Measurements from ENCODE around the gene EPB41L4A.

Gene EPB41L4A

GRCh38 chr5:112304743-112305142 is 114.3 kb downstream of the EPB41L4A start:
- no peak for DNase-seq

GRCh38 chr5:112303685-112304084 is 115.4 kb downstream of the EPB41L4A start:
- no peak for DNase-seq

DNA sequence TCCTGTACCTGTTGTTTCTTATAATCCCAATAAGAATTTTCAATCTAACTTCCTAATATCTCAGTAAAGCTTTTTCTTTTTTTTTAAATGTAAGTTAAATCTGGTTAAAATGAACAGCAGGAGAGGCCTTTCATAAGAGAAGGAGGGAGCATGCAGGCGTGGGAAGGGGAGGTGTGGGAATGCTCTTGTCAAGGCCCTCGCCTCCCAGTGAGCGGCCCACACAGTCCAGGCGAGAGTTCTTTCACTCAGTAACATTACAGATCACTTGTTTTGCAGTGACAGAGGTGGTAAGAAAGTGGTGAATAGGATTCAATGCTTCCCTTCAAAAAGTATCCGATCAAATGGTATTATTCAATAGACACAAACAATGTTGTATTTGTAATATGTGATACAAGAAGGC is 125.0 kb downstream of the EPB41L4A start:
- DNase-seq = no peak

DNA sequence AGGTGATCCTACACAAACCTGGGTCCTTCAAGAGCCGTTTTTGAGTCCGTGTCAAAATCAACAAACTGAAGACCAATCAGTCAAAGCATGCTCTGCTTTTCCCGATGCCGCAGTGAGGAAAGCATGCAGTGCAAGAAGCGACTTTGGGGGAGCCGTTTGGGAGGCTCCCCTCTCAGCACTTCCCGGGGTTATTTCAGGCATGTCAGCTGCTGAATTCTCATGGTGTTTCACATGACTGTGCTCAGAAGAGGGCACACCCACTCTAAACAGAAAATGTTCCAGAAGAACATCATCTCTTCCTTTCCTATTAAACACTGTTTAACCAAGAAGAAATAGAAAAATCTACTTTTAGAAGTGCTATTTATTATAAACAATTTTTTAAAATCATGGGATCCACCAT is 125.5 kb downstream of the EPB41L4A start:
- no peak for DNase-seq

- DNase-seq = no peak
These were observed 128.4 kb downstream of the EPB41L4A start for GRCh38 chr5:112290691-112291090.

DNA sequence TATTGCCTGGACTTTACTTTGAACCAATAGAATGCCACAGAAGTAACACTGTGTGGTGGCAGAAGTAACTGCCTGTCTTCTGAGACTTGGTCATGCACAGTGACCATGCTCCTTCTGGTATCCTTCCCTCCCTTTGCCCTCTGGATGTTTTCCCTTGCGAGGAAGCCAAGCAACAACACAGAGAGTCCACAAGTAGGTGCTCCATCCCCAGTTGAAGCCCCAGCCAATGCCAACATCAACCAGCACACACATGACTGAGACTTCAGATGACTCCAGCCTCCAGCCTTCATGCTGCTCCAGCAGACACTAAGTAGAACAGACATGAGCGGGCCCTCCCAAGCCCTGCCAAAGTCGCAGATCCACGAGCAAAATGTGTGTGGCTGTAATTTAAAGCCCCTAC is 129.6 kb downstream of the EPB41L4A start:
- no peak for DNase-seq

DNA sequence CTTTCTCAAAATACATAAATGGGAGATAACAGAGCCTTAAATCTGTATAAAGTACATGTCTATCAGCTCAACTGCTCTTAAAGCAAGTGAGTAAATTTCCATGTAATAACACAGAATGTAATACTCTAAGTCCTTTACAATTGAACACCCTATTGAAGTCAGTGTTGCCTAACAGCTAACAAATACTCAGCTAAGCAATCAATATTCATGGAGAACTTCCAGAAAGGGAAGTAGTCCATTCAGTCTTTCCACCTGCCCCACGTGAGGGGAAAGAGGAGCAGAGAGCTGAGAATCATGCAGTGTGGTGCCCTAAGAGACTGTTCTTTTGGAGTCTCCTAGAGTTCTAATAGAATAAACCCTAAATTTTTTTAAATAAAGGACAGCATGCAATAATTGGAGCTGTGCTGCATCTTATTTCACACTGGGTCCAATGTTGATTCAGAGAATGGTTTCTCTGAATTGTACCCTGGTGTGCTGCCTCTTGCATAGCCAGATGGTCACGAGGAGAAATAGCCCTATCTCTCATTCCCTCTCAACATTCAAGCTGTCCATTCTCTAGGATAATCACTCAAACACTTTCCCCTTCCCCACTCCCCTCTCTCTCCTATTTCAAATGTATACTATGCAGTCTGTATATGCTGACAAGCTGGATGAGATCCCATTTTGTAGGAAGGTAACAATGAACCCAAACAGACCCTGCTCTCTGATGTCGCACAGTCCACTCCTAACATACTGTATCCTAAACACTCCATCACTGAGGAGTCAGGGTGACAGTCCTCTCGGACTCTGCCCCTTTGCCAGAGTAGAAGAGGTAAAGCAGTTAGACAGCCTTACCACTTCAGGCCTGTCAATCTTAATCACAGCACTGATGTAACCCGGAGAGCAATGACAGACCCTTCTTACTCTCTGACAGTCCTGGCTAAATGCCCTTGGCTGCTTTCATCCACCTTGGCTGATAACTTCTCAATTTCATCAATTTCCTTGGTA is 134.8 kb downstream of the EPB41L4A start:
- no peak for DNase-seq

GRCh38 chr5:112283034-112283582 is 136.0 kb downstream of the EPB41L4A start:
- DNase-seq = no peak

DNA sequence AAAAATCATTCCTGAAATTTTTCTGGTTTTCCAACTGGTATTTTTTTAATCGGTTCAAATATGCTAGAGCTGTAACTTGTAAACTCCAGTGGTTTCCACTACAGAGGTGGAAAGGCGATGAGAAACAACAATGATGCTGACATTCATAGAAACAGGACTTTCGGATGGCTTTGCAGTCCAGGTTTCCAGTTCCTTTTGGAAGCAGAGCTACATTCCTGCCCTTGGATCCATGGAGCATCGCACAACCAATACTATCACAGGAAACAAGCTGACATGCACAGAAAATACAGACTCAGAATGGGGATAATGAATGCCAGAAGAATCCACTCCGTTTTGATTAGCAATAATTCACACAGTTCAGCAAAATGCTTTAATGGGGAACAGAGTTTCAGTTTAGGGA is 140.0 kb downstream of the EPB41L4A start:
- DNase-seq = no peak

DNA sequence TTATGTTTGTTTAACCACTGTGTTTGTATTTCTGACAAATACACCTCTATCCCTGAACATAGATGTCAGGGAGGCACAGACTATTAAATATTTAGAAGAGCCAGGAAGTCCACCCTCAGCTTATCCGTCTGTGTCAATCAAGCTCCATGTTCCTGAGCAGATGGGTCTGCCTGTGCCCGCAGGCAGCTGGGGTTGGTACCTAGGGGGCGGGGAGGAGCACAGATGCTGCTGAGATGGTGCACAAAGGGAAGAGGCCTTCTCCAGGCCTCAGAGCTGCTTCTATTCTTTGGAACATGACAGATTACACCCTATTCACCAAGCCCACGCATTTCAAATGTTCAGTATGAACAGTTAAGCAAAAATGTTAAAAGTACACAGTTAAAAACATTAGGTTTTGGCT is 142.1 kb downstream of the EPB41L4A start:
- peak; percentile 17 for DNase-seq

- no peak for DNase-seq
These were observed 143.4 kb downstream of the EPB41L4A start for GRCh38 chr5:112275671-112276070.

GRCh38 chr5:112270299-112271293 is 148.5 kb downstream of the EPB41L4A start:
- no peak for DNase-seq

DNA sequence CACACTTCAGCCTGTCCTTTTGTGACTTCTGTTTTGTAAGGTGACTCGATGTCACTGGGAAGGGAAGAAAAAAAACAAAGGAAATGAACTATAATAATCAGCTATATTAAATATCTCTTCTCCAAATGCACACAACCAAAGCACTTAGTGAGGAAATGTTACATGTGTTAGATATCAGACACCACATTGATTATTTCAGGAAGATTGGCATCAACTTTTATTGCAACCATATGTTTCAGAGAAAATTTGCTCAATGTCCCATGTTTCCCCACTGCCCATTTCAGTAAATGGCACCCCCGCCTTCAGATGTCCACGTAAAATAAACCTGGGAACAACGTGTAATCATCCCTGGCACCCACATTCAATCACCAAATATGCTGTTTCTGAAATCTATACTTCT is 151.8 kb downstream of the EPB41L4A start:
- DNase-seq = no peak

GRCh38 chr5:112264666-112265065 is 154.4 kb downstream of the EPB41L4A start:
- DNase-seq = no peak

GRCh38 chr5:112264151-112264550 is 154.9 kb downstream of the EPB41L4A start:
- DNase-seq = no peak

DNA sequence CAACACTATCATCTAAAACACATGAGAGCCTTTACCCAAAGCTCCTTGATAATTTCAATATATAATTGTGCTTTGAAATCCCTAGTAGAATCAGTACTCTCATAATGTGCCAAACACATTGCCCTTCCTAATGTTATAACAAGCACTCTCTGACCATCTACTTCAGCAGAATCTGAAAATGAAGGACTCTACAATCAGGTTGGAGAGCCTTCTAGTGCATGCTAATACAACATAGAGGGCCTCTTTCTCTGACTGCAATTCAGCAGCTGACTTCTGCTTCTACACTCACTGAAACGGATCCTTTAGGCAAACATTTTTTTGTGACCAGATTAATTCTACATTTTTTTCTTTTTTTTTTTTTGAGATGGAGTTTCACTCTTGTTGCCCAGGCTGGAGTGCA is 155.6 kb downstream of the EPB41L4A start:
- no peak for DNase-seq

- no peak for DNase-seq
These were observed 160.5 kb downstream of the EPB41L4A start for GRCh38 chr5:112258571-112258970.

DNA sequence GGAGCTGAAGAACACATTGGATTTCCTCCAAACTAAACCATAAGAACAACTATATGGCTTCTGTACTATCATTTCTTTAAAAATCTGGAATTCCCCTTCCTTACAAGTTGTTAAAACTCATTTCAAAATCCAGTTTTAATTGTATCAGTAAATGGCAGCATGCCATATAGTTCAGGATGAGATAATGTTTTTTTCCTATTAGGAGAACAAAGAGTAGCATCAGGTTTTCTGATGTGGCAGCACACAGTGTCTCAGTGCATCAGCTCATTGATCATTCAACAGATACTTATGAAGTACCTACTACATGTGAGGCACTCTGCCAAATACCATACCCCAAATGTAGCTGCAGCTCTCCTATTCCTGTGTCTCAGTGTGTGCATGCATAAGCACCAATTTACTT is 161.1 kb downstream of the EPB41L4A start:
- no peak for DNase-seq

DNA sequence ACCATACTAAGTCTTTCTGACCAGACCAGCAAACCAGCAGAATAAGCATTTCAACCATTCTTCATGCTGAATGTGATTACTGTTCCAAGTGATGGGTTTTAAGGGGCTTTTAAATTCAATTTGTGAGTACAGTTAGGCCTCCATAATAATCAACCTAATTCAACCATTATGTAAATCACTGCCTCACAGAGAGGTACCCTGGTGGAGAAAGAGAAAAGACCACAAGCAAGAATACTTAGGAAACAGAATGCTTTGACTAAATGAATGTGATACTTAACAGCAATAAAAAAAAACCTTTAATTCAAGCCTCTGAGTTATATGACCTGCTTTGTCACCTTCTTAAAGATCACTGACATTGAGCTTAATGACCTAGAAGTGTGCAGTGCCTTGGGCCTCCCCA is 162.1 kb downstream of the EPB41L4A start:
- DNase-seq = no peak

DNA sequence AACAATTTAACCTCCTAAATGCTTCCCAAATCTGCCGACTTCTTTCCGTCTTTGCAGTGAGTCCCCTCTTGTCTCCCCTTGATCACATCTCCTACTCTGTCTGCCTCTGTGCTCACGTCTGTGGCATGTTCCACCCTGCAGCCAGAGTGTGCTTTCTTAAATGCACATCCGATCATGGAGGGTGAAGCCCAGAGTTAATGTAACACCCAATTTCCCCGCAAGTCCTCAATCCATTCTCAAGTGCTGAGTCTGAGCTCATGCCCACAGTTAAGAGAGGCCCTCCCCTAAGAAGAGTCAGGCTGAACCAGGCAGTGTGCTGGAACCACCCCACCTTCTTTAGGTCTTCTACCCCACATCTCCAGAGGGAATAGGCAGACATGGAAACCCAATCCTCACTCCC is 164.8 kb downstream of the EPB41L4A start:
- no peak for DNase-seq

GRCh38 chr5:112253478-112254250 is 165.4 kb downstream of the EPB41L4A start:
- no peak for DNase-seq

DNA sequence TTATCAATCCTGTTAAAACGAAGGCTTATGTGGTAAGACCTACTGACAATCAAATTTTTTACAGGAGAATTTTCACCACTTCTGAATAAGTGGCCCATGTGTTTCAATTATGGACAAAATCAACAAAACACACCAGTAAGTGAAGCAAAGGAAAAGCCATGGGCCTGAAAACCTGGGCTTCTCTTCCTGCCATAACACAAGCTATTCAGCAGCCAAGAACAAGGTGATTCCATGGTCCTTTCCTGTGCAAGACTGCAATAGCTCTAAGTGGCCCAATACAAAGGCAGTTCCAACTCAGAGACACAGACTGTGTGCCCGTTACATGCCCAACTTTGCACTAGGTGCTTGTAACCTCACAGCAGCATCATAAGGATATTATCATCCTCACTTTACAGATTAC is 168.5 kb downstream of the EPB41L4A start:
- no peak for DNase-seq
